Sigmoid colon (tissue), 7 donors: Measurements from ENCODE around the gene ZNF683. TPM values are rescaled to one million over a fixed set of nuclear protein-coding genes. Genes with fewer than 3 reads are reported as not detected.
A peak's percentile ranks its signal among the peaks of the same experiment; 100 is the strongest.
"Not testable (repeated sequence)": the region's sequence is repeated elsewhere in the genome, so short reads cannot be mapped to it uniquely, and the experiment has no call there.

Experiments used
- DNase-seq: peaks from one replicate; pipeline ENCODE4 v3.0.0-alpha.2; 2019
- H3K27ac ChIP-seq, 4 donors: fragments of 200-600 bp; sonication (generic); one replicate each; pipeline ENCODE4 v1.5.1; 2016 to 2019; ENCODE audit warnings: mild to moderate bottlenecking in 1 of 4
- H3K27me3 ChIP-seq, 3 donors: fragments of 200-600 bp; sonication (generic); one replicate each; pipeline ENCODE4 v1.5.1; 2019; ENCODE audit warnings: mild to moderate bottlenecking in 1 of 3
- H3K36me3 ChIP-seq, 4 donors: fragments of 200-600 bp; sonication (generic); one replicate each; pipeline ENCODE4 v1.5.1; 2016 to 2019
- H3K4me1 ChIP-seq, 4 donors: fragments of 200-600 bp; sonication (generic); one replicate each; pipeline ENCODE4 v1.5.1; 2017 to 2019
- H3K4me3 ChIP-seq, 4 donors: fragments of 200-600 bp; sonication (generic); one replicate each; pipeline ENCODE4 v1.5.1; 2017 to 2019; ENCODE audit warnings: mild to moderate bottlenecking in 2 of 4, moderate library complexity in 1 of 4
- H3K9me3 ChIP-seq, 4 donors: fragments of 200-600 bp in 3 of 4; sonication (generic) in 3 of 4; one replicate each; pipeline versions ENCODE4 v1.5.1 to v1.6.1; 2013 to 2019
- CTCF ChIP-seq, 4 experiments: fragments of 450-650 bp in 3 of 4; fragments of 200-600 bp in 1 of 4; IDR thresholded peaks; one replicate each; pipeline ENCODE4 v1.5.1; 2016 to 2019; ENCODE audit warnings: antibody characterized with exemption in 4 of 4, mild to moderate bottlenecking in 3 of 4, moderate library complexity in 2 of 4
- EP300 ChIP-seq, 4 donors: sonication (generic); formaldehyde crosslinking; IDR thresholded peaks; one replicate each; pipeline ENCODE4 v1.6.1; 2017; ENCODE audit warnings: antibody characterized with exemption in 4 of 4
- POLR2A ChIP-seq, 2 donors: fragments of 450-650 bp; IDR thresholded peaks; one replicate each; pipeline ENCODE4 v1.6.1; 2016; ENCODE audit warnings: antibody characterized with exemption in 2 of 2, mild to moderate bottlenecking in 2 of 2, moderate library complexity in 2 of 2
- POLR2AphosphoS5 ChIP-seq, 4 donors: sonication (generic); formaldehyde crosslinking; IDR thresholded peaks; one replicate each; pipeline ENCODE4 v1.6.1; 2017; ENCODE audit warnings: antibody characterized with exemption in 4 of 4
- WGBS, 2 donors: extraction: QIAGEN DNeasy Blood & Tissue Kit; methylation state at CpG; one replicate each; pipeline ENCODE4 v1.1.7; 2013; 5-methylcytosine and 5-hydroxymethylcytosine counted together
- intact Hi-C: fragments of 100-400 bp; cut with DNase I; formaldehyde crosslinking; loops from one replicate; pipeline ENCODE4 v1.15.1; 2023
- polyA plus RNA-seq, 3 donors: library from polyadenylated mRNA; stranded (reverse); fragments of 200-250 nt; gene quantifications; one replicate each; pipeline ENCODE4 v1.2.3, GENCODE V29; 2013
- total RNA-seq, 4 donors: library from RNA; depleted of rRNA; stranded (reverse); fragments of >200 nt; gene quantifications; one replicate each; pipeline ENCODE4 v1.1.0, GENCODE V29; 2016
- donor health status: healthy with polysubstance abuse.
- donor health status: Bipolar disorder and iron deficiency.
- donor health status: healthy.

Gene ZNF683
- total and polyA plus RNA-seq, 7 donors: 0.52 TPM; not detected in 6

GRCh38 chr1:26378088-26378878 is 5.7 kb upstream of the ZNF683 start:
- no peak overlapping the region for H3K27ac ChIP-seq
- 29 to 39% methylated on average over 5 of the region's 5 CpGs for WGBS, 2 donors
- TF ChIP-seq EP300 (IDR thresholded peaks at IDR 0.05): no peak
- peak in 1 of 4 donors; percentile 9 for TF ChIP-seq POLR2AphosphoS5 (IDR thresholded peaks at IDR 0.05)
- no peaks in the 10 kb centered on the region for H3K36me3 ChIP-seq
- peaks cover 0 to 7% (median 0%) of the 10 kb centered on the region in 3 donors for H3K27me3 ChIP-seq
- intact Hi-C loops: no loop called here
- H3K9me3 ChIP-seq: peaks cover 0 to 3% (median 0%) of the 10 kb centered on the region in 4 donors
- peak; percentile 43 for DNase-seq
- H3K4me3 ChIP-seq: no peak overlapping the region
- H3K4me1 ChIP-seq: peaks cover 0 to 8% (median 2%) of the 10 kb centered on the region in 4 donors

GRCh38 chr1:26376050-26376449 is 3.5 kb upstream of the ZNF683 start:
- 91 to 96% methylated on average over 4 of the region's 4 CpGs for WGBS, 2 donors

GRCh38 chr1:26375081-26375480 is 2.5 kb upstream of the ZNF683 start:
- 43 to 75% methylated on average over 6 of the region's 6 CpGs for WGBS, 2 donors
- Histone ChIP-seq H3K27ac (no peak overlapping the region), H3K36me3 (no peaks in the 10 kb centered on the region), H3K4me1 (peaks cover 0 to 8% (median 2%) of the 10 kb centered on the region in 4 donors), H3K27me3 (no peaks in the 10 kb centered on the region), H3K9me3 (peaks cover 0 to 3% (median 0%) of the 10 kb centered on the region in 4 donors), H3K4me3 (no peak overlapping the region)
- TF ChIP-seq EP300 (IDR thresholded peaks at IDR 0.05) (no peak), POLR2AphosphoS5 (IDR thresholded peaks at IDR 0.05) (no peak), CTCF (IDR thresholded peaks at IDR 0.05) (no peak), POLR2A (IDR thresholded peaks at IDR 0.05) (no peak)
- intact Hi-C loops: no loop called here
- no peak for DNase-seq

More at GRCh38 chr1:26376050-26376449, 3.5 kb upstream of the ZNF683 start:
- DNase-seq: no peak
- no peak overlapping the region for H3K27ac ChIP-seq
- H3K36me3 ChIP-seq: no peaks in the 10 kb centered on the region
- intact Hi-C loops: no loop called here
- TF ChIP-seq EP300 (IDR thresholded peaks at IDR 0.05) (no peak), POLR2AphosphoS5 (IDR thresholded peaks at IDR 0.05) (no peak), CTCF (IDR thresholded peaks at IDR 0.05) (no peak), POLR2A (IDR thresholded peaks at IDR 0.05) (no peak)
- H3K27me3 ChIP-seq: peaks cover 0 to 7% (median 0%) of the 10 kb centered on the region in 3 donors
- H3K4me1 ChIP-seq: peaks cover 0 to 8% (median 2%) of the 10 kb centered on the region in 4 donors
- peaks cover 0 to 3% (median 0%) of the 10 kb centered on the region in 4 donors for H3K9me3 ChIP-seq
- H3K4me3 ChIP-seq: no peak overlapping the region

GRCh38 chr1:26374361-26374760 is 1.8 kb upstream of the ZNF683 start:
- 49 to 69% methylated on average over 2 of the region's 2 CpGs for WGBS, 2 donors
- H3K9me3 ChIP-seq, H3K4me1 ChIP-seq, H3K27me3 ChIP-seq, H3K4me3 ChIP-seq, H3K36me3 ChIP-seq, intact Hi-C loops, H3K27ac ChIP-seq, DNase-seq: not testable (repeated sequence)

GRCh38 chr1:26373789-26374188 is 1.2 kb upstream of the ZNF683 start:
- no peak overlapping the region for H3K27ac ChIP-seq
- H3K4me1 ChIP-seq: peaks cover 0 to 8% (median 2%) of the 10 kb centered on the region in 4 donors
- peaks cover 0 to 3% (median 0%) of the 10 kb centered on the region in 3 donors for H3K27me3 ChIP-seq
- peaks cover 0 to 3% (median 0%) of the 10 kb centered on the region in 4 donors for H3K9me3 ChIP-seq
- no peak for DNase-seq
- H3K36me3 ChIP-seq: no peaks in the 10 kb centered on the region
- WGBS, 2 donors: 43 to 50% methylated on average over 2 of the region's 2 CpGs
- H3K4me3 ChIP-seq: no peak overlapping the region
- TF ChIP-seq EP300 (IDR thresholded peaks at IDR 0.05): no peak
- TF ChIP-seq POLR2AphosphoS5 (IDR thresholded peaks at IDR 0.05): no peak
- TF ChIP-seq CTCF (IDR thresholded peaks at IDR 0.05): no peak
- no peak for TF ChIP-seq POLR2A (IDR thresholded peaks at IDR 0.05)
- intact Hi-C loops: no loop called here
